GM08714 (cell line): ENCODE data around the gene RAB3C.
"Not testable (repeated sequence)": the region's sequence is repeated elsewhere in the genome, so short reads cannot be mapped to it uniquely, and the experiment has no call there.

ENCODE experiments used
- H3K4me3 ChIP-seq: fragments of 200-500 bp; sonication (Bioruptor generic); 2 replicates; pipeline ENCODE4 v1.5.1; 2014; ENCODE audit warnings: mild to moderate bottlenecking, low read length, inconsistent platforms
- ZNF274 ChIP-seq: IDR thresholded peaks from 2 replicates; pipeline ENCODE4 v1.6.1; 2012; ENCODE audit warnings: mild to moderate bottlenecking, low read depth, low read length

The RAB3C gene

DNA sequence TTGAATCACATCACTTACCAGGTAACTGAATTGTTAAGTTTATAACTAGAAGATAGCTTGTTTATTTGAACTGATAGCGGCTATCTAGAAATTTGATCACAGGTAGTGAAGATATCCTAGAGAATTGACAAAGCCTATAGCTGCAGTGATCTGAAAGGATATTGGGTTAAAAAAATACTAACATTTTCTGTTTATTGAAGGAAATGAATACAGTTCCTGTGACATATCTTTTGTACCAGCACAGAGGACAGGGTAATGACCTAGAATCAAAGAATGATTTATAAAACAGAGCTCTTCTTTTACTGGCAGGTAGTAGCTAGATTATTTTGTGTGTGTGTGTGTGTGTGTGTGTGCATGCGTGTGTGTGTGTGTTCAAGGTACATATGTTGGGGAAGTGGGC is 94.8 kb downstream of the RAB3C start:
- no peak for TF ChIP-seq ZNF274
- H3K4me3 ChIP-seq: no peak overlapping the region

DNA sequence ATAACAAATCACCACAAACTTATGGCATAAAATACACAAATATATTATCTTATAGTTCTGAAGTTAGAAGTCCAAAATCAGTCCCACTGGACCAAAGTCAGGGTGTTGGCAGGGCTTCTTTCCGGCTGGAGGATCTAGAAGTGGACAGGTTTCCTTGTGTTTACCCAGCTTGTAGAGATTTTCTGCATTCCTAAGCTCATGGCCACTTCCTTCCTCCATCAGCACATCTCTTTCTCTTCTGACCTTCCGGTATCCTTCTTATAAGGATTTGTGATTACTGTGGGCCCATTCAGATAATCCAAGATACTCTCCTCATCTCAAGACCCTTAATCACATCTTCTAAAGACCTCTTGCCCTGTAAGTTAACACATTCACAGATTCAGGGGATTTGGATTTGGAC is 97.6 kb downstream of the RAB3C start:
- H3K4me3 ChIP-seq: no peak overlapping the region
- no peak for TF ChIP-seq ZNF274

DNA sequence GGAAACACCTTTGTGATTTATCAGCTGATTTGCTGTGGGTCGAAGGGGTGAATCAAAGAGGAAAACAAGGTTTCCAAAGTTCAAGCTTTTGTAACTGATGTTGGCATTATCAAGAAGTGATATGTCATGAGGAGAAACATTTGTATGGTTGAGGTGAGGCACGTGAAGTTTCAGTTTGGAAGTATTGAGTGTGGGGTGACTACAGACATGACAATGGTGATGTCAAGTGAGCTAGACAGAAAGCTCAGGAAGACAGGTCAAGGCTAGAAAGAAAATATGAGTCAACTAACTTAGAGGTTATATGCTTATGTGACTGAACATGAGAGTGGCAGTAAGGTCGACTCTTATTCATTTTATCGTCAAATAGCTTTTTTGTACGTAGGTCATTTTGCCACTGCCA is 99.1 kb downstream of the RAB3C start:
- H3K4me3 ChIP-seq: no peak overlapping the region
- TF ChIP-seq ZNF274: no peak

DNA sequence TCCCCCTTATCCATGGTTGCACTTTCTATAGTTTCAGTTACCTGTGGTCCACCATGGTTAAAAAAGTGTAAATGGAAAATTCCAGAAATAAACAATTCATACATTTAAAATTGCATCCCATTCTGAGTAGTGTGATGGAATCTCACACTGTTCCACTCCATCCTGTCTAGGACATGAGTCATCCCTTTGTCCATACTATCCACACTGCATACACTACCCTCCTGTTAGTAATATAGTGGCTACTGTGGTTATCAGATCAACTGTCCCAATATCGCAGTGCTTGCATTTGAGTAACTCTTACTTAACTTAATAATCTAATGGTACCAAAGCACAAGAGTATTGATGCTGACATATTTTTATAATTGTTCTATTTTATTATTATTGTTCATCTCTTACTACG is 100.7 kb downstream of the RAB3C start:
- TF ChIP-seq ZNF274: no peak
- no peak overlapping the region for H3K4me3 ChIP-seq

DNA sequence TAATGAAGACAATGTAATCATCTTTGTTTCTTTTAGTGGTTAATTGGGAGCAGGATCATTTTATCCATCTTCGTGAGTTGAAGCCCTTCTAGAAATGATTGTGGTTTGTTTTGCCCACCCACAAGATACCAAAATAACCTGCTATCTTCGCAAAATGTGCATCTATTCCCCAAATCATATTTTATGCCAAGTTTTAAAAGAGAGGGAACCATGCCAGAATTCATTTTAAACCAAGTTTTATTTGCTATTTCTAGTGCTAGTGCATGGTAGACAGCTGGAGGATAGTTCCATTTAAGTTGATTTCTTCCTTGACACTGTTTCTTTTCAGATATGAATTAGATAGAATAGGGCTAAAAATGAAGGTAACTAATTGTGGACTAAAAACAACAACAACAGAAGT is 104.2 kb downstream of the RAB3C start:
- H3K4me3 ChIP-seq: no peak overlapping the region
- no peak for TF ChIP-seq ZNF274

DNA sequence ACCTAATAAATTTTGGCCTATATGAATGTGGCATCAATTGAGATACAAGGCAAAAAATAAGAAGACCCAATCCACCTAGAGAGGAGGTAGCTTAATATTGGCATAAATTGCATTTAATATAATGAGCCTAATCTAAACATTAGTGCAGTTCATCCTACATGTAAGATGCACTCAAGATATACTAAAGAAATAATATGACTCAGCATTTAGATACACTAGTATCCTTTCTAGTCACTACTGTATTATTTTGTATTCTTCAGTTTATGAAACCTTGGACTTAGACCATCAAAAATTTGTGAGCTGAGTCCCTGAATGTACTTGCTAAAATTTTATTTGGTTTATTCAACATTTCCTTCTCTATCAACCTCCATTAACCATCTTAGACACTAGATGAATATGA is 104.7 kb downstream of the RAB3C start:
- no peak for TF ChIP-seq ZNF274
- H3K4me3 ChIP-seq: no peak overlapping the region

DNA sequence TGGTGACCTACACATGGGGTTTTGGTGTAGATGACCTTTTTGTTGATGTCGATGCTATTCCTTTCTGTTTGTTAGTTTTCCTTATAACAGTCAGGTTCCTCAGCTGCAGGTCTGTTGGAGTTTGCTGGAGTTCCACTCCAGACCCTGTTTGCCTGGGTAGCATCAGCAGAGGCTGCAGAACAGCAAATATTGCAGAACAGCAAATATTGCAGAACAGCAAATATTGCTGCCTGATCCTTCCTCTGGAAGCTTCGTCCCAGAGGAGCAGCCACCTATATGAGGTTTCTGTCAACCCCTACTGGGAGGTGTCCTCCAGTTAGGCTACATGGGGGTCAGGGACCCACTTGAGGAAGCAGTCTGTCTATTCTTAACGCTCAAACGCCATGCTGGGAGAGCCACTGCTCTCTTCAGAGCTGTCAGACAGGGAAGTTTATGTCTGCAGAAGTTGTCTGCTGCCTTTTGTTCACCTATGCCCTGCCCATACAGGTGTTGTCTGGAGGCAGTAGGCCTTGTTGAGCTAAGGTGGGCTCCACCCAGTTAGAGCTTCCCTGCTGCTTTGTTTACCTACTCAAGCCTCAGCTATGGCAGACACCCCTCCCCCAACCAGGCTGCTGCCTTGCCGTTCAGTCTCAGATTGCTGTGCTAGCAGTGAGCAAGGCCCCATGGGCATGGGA is 116.3 kb downstream of the RAB3C start:
- H3K4me3 ChIP-seq: not testable (repeated sequence)

DNA sequence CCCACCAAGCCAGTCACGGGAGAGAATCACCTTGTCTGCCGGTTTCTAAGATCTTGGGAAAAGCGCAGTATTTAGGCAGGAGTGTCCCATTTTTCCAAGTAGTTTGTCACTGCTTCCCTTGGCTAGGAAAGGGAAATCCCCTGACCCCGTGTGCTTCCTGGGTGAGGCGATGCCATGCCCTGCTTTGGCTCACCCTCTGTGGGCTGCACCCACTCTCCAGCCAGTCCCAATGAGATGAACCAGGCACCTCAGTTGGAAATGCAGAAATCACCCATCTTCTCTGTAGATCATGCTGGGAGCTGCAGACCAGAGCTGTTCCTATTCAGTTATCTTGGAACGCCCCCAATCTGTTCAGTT is 116.9 kb downstream of the RAB3C start:
- no peak for TF ChIP-seq ZNF274
- no peak overlapping the region for H3K4me3 ChIP-seq

DNA sequence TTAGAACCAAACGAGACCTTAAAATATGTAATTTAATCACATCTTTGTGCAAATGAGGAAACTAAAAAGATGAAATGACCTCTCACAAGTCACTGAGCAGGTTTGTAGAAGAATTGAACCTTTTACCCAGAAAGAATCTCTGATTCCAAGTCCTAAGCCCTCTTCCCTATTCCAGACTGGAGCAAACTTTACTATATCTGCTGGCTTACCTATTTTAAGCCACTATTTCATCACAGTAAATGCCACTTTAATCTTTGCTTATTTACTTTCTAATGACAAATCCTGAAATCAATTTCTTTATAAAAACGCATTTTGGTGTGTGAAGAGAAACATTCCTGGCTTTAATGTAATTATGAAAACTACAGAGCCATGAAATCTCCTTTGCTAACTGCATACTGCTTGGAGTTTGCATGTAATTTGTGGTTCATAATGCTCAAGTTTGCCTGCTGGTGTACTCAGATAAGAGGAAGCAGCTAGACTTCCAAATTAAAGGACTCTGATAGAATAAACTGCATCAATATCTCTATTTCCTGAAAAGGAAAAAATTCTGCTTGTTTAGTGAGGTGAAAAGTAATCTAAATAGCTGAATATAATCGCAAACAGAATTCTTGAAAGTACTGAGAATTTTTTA is 121.2 kb downstream of the RAB3C start:
- TF ChIP-seq ZNF274: no peak
- H3K4me3 ChIP-seq: no peak overlapping the region

DNA sequence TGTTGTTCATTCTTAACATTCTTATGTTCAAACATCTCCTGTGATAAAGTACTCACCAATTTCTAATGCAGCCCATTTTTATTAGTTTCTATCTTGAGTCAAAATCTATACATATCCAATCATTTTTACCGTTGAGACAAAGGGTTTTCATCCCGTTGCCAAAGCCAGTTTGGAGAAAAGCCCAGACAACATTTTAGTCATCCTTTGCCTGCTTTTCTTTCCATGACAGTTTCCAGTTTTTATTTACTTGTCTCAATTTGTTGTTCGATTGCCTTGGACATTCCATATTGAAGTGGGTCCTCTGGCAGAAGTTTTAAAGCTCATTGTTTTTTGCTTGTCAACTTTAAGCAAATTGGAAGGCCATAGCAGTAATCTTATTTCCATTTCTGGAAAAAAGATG is 123.9 kb downstream of the RAB3C start:
- no peak overlapping the region for H3K4me3 ChIP-seq
- TF ChIP-seq ZNF274: no peak

DNA sequence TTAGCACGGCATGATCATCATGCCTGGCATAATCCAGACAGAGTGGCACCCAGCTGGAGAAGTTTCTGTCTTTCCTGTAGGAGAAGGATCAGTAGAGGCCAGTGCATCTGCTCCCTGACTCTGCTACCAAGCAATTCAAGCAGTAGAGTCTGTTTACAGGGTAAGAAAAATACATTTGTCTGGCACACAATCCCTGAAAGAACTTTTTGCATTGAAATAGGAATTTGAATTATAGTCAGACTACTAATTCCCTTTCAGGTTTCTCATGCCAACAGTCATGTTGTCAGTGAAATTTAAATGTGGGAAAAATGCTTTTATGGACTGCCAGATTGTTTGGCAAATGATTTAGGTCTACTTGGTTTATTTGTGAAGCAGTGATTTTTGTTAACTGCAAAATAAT is 125.6 kb downstream of the RAB3C start:
- TF ChIP-seq ZNF274: no peak

DNA sequence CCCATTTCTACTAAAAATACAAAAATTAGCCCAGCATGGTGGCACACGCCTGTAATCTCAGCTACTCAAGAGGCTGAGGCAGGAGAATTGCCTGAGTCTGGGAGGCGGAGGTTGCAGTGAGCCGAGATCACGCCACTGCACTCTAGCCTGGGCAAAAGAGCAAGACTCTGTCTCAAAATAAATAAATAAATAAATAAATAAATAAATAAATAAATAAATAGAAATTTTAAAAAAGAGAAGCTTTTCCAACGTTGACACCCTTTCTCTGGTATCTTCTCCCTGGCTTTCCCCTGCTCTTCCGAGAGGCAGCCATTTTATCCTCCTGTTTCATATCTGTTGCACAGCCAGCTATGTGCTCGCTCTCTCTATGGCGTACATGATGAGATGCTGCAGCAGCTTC is 127.5 kb downstream of the RAB3C start:
- H3K4me3 ChIP-seq: not testable (repeated sequence)

More for the DNA sequence above, 125.6 kb downstream of the RAB3C start:
- no peak overlapping the region for H3K4me3 ChIP-seq

DNA sequence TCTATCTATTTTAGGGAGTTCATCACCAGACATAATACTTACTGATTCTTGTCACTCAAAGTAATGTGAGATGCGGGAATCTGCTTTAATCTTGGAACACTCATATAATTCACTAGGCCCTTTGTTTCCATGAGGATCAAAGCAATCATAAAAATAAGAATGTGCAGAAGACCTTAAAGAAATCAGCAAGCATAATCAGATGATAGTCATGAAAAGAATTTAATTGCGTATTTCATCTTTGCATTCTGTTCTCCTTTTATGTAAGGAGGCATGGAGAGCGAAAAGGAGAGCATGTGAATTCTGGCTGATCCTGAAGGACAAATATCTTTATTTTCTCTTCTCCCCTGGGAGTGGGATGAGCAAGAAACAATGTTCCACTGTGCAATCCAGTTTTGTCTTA is 128.0 kb downstream of the RAB3C start:
- no peak for TF ChIP-seq ZNF274
- no peak overlapping the region for H3K4me3 ChIP-seq

DNA sequence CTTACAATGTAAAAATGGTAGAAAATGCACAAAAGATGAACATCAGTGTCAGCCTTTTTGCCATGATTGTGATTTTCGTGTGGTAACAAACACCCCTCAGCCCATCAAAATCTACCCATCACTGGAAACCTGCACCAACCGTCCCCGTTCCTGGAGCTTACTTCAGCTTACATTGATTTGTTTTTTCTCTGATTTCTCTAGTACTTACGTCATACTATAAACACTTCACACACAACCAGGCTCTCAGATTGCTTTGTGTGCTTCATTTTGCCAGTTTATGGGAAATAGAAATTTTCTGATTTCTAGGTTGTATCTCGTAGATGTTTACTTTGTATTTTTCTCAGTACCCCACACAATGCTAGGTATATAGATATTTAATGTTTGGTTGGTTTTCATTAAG is 129.1 kb downstream of the RAB3C start:
- H3K4me3 ChIP-seq: no peak overlapping the region
- TF ChIP-seq ZNF274: no peak

DNA sequence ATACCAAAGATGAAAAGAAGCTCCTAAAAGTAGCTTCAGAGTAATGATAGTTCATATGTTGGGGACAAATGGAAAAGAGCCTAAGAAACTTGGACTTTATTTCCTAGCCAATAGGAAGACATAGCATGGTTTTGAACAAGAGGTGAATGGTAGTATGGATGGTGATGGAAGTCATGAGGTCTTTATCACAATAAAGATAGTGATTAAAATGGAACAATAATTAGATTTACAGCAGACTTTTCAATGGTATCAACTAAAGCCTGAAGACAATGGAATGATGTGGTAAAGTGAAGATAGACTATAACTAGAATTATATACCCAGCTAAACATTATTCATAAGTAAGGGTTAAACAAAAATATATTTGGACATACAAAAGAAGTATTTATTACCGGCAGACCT is 131.2 kb downstream of the RAB3C start:
- H3K4me3 ChIP-seq: no peak overlapping the region
- TF ChIP-seq ZNF274: no peak

DNA sequence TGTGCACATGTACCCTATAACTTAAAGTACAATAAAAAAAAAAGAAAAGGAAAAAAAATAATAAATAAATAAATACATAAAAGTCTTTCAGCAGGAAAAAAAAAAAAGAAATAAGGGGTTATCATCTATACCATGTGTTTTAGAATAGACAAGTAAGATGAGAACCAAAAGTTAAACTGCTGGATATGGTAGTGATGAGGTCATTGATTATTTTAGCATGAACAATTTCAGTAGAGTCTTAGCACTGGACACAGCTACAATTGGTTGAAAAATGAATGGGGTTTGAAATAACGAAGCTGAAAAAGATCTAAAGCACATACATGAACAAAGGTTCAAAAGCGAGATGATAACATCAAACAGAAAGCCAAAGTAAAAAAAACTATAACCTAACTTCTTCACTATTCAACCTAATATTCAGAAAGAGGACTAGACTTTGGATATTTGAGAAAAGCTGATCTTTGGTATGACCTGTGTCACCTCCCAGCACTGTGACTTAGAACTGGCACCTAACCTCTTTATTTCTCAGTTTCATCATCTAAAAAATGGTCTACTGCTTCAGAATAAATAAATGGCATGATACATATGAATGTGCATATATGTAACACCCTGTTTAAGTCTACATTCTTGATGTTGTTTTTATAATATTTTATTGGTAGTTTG is 133.3 kb downstream of the RAB3C start:
- no peak overlapping the region for H3K4me3 ChIP-seq
- no peak for TF ChIP-seq ZNF274

DNA sequence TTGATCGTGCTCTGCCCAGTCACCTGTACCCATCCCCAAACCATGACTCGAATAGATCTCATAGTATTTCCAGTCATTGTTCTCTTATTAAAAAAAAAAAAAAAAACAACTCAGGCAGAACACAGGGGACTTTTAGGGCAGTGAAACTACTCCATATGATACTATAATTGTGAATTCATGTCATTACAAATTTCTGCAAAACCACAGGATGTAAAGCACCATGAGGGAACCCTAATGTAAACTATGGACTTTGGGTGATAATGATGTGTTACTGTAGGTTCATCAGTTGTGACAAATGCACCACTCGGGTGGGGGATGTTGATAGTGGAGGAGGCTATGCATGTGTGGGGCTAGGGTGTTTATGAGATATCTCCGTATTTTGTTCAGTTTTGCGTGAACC is 133.8 kb downstream of the RAB3C start:
- TF ChIP-seq ZNF274: no peak
- H3K4me3 ChIP-seq: no peak overlapping the region
